ENCODE data around the gene ADGRF3.
"Not testable (repeated sequence)": the region's sequence is repeated elsewhere in the genome, so short reads cannot be mapped to it uniquely, and the experiment has no call there.

Gene ADGRF3

GRCh38 chr2:26351375-26352090 lies 4.9 kb upstream of the ADGRF3 start:
- no peak for DNase-seq

GRCh38 chr2:26349690-26350089 lies 3.1 kb upstream of the ADGRF3 start:
- DNase-seq: no peak

GRCh38 chr2:26347286-26347865 lies 787 bp upstream of the ADGRF3 start:
- DNase-seq: no peak

GRCh38 chr2:26345545-26346453 lies 790 bp downstream of the ADGRF3 start, which contains the start of gene SELENOI:
Gene SELENOI, plus strand, starts transcription at chr2:26346143. Its CDS starts 90 bp downstream, at chr2:26346233.
- DNase-seq: peak; percentile 92

- no peak for DNase-seq
Observed at GRCh38 chr2:26345283-26345544, 1.4 kb downstream of the ADGRF3 start.

GRCh38 chr2:26344581-26345282 lies 1.9 kb downstream of the ADGRF3 start:
- DNase-seq: no peak

- no peak for DNase-seq
Observed at GRCh38 chr2:26340831-26341230, 5.8 kb downstream of the ADGRF3 start.

- no peak for DNase-seq
Observed at GRCh38 chr2:26337298-26337697, 9.3 kb downstream of the ADGRF3 start.

- no peak for DNase-seq
Observed at GRCh38 chr2:26336719-26337118, 9.9 kb downstream of the ADGRF3 start.

GRCh38 chr2:26335231-26335630 lies 11.4 kb downstream of the ADGRF3 start:
- no peak for DNase-seq

- no peak for DNase-seq
Observed at GRCh38 chr2:26333293-26333692, 13.3 kb downstream of the ADGRF3 start.

GRCh38 chr2:26331321-26331720 lies 15.3 kb downstream of the ADGRF3 start:
- DNase-seq: not testable (repeated sequence)

GRCh38 chr2:26330604-26331003 lies 16.0 kb downstream of the ADGRF3 start:
- no peak for DNase-seq

GRCh38 chr2:26330114-26330549 lies 16.5 kb downstream of the ADGRF3 start:
- DNase-seq: peak; percentile 26

GRCh38 chr2:26329083-26329482 lies 17.5 kb downstream of the ADGRF3 start:
- not testable (repeated sequence) for DNase-seq

- no peak for DNase-seq
Observed at GRCh38 chr2:26327291-26328272, 19.0 kb downstream of the ADGRF3 start.

GRCh38 chr2:26326514-26326913 lies 20.1 kb downstream of the ADGRF3 start:
- no peak for DNase-seq

- DNase-seq: no peak
Observed at GRCh38 chr2:26325851-26326250, 20.7 kb downstream of the ADGRF3 start.

GRCh38 chr2:26324903-26325302 lies 21.7 kb downstream of the ADGRF3 start:
- DNase-seq: no peak

- not testable (repeated sequence) for DNase-seq
Observed at GRCh38 chr2:26324479-26324878, 22.1 kb downstream of the ADGRF3 start.

GRCh38 chr2:26318950-26319349 lies 27.6 kb downstream of the ADGRF3 start:
- DNase-seq: no peak

Data from SHP77 treated with DMSO at 0.1 percent for 48 hours (cell line).